Left ventricle myocardium inferior (tissue), 1 donor: ENCODE measurements around the gene RNASE13. TPM values are rescaled to one million over a fixed set of nuclear protein-coding genes. Genes with fewer than 3 reads are reported as not detected.
"Not testable (repeated sequence)": the region's sequence is repeated elsewhere in the genome, so short reads cannot be mapped to it uniquely, and the experiment has no call there.

ENCODE experiments used
- DNase-seq: peaks from one replicate; pipeline ENCODE4 v3.0.0-alpha.2; 2020
- H3K27ac ChIP-seq: fragments of 200-600 bp; replicated peaks from 2 replicates; pipeline ENCODE4 v1.8.0; 2021
- H3K27me3 ChIP-seq: fragments of 200-600 bp; 2 replicates; pipeline ENCODE4 v1.8.0; 2021; ENCODE audit warnings: low read depth
- H3K36me3 ChIP-seq: fragments of 200-600 bp; 2 replicates; pipeline ENCODE4 v1.8.0; 2021
- H3K4me1 ChIP-seq: fragments of 200-600 bp; 2 replicates; pipeline ENCODE4 v1.8.0; 2021
- H3K4me3 ChIP-seq: fragments of 200-600 bp; 2 replicates; pipeline ENCODE4 v1.8.0; 2021; ENCODE audit warnings: mild to moderate bottlenecking, moderate library complexity
- H3K9me3 ChIP-seq: fragments of 200-600 bp; replicated peaks from 2 replicates; pipeline ENCODE4 v1.8.0; 2021
- CTCF ChIP-seq: fragments of 200-600 bp; IDR thresholded peaks from 2 replicates; pipeline ENCODE4 v1.8.0; 2021; ENCODE audit warnings: antibody characterized with exemption, mild to moderate bottlenecking, borderline replicate concordance
- intact Hi-C: fragments of 100-400 bp; cut with micrococcal nuclease; formaldehyde crosslinking; loops from one replicate; pipeline ENCODE4 v1.11.0; 2022
- microRNA-seq: library from miRNA; unstranded; fragments of <30 nt; microRNA quantifications from one replicate; pipeline ENCODE4 v1.2.0, GENCODE V29; 2020
- total RNA-seq: library from RNA; stranded (reverse); fragmentation: NEBNext Ultra II Directional; extraction: Animal tissue kit (Norgen Biotek cat#: 25700); gene quantifications from one replicate; pipeline ENCODE4 v1.2.1, GENCODE V29; 2021
- donor health status: DM: no; HTN: yes; CAD: no; lungs with severe emphysema.

RNASE13 gene
- total RNA-seq, 1 donor from 2014 or later: not detected

- DNase-seq: no peak
- Histone ChIP-seq H3K9me3 (no peaks in the 10 kb centered on the region), H3K4me3 (no peak overlapping the region), H3K4me1 (peaks cover 30% of the 10 kb centered on the region), H3K36me3 (peaks cover 7% of the 10 kb centered on the region), H3K27me3 (peaks cover 4% of the 10 kb centered on the region), H3K27ac (peak overlapping the region; percentile 26)
- intact Hi-C loops: no loop called here
- TF ChIP-seq CTCF: no peak
Observed at GRCh38 chr14:20986811-20987210, 47.8 kb downstream of the RNASE13 start.

GRCh38 chr14:20985650-20986049, 49.0 kb downstream of the RNASE13 start:
- Histone ChIP-seq H3K27me3 (peaks cover 10% of the 10 kb centered on the region), H3K4me1 (peaks cover 18% of the 10 kb centered on the region)
- H3K4me3 ChIP-seq, intact Hi-C loops, H3K9me3 ChIP-seq, H3K36me3 ChIP-seq, DNase-seq, H3K27ac ChIP-seq: not testable (repeated sequence)

Small RNA genes within 50 kb of the gene (microRNA-seq; reads per million reads assigned to microRNA genes)
- not detected for gene MIR6717

Other genes starting within 250 kb of the RNASE13 start
- 294 TPM for gene RNASE1, start 232.0 kb downstream of the RNASE13 start, total RNA-seq
- not detected for gene RNASE3, start 143.4 kb downstream of the RNASE13 start, total RNA-seq
- gene RNASE2, start 79.3 kb downstream of the RNASE13 start, total RNA-seq: 1.3 TPM
- 37.3 TPM for gene METTL17, start 44.8 kb downstream of the RNASE13 start, total RNA-seq
- gene SLC39A2, start 35.5 kb downstream of the RNASE13 start, total RNA-seq: not detected
- gene NDRG2, start 9.7 kb downstream of the RNASE13 start, total RNA-seq: 346 TPM
- 1.6 TPM for gene TPPP2, start 4.6 kb downstream of the RNASE13 start, total RNA-seq
- gene RNASE7, start 7.6 kb upstream of the RNASE13 start, total RNA-seq: not detected
- gene RNASE8, start 23.0 kb upstream of the RNASE13 start, total RNA-seq: not detected
- 21.3 TPM for gene ARHGEF40, start 35.5 kb upstream of the RNASE13 start, total RNA-seq
- gene ZNF219, start 63.8 kb upstream of the RNASE13 start, total RNA-seq: 44.9 TPM
- gene TMEM253, start 66.3 kb upstream of the RNASE13 start, total RNA-seq: 0.19 TPM
- gene OR5AU1, start 121.3 kb upstream of the RNASE13 start, total RNA-seq: not detected
- gene HNRNPC, start 234.6 kb upstream of the RNASE13 start, total RNA-seq: 273 TPM
- gene RPGRIP1, start 245.3 kb upstream of the RNASE13 start, total RNA-seq: 0.30 TPM